HTR-8/SVneo (cell line): Measurements from ENCODE around the gene RNF224.

Experiments
- DNase-seq: peaks from one replicate; pipeline ENCODE4 v3.0.0; 2011; ENCODE audit warnings: low spot score, mixed read lengths; ENCODE audit not compliant: insufficient read length
- FAIRE-seq: peaks from 2 replicates; lab custom pipeline; 2011; peaks lifted over from hg19 to GRCh38; lab: Jason Lieb, UNC

The RNF224 gene

DNA sequence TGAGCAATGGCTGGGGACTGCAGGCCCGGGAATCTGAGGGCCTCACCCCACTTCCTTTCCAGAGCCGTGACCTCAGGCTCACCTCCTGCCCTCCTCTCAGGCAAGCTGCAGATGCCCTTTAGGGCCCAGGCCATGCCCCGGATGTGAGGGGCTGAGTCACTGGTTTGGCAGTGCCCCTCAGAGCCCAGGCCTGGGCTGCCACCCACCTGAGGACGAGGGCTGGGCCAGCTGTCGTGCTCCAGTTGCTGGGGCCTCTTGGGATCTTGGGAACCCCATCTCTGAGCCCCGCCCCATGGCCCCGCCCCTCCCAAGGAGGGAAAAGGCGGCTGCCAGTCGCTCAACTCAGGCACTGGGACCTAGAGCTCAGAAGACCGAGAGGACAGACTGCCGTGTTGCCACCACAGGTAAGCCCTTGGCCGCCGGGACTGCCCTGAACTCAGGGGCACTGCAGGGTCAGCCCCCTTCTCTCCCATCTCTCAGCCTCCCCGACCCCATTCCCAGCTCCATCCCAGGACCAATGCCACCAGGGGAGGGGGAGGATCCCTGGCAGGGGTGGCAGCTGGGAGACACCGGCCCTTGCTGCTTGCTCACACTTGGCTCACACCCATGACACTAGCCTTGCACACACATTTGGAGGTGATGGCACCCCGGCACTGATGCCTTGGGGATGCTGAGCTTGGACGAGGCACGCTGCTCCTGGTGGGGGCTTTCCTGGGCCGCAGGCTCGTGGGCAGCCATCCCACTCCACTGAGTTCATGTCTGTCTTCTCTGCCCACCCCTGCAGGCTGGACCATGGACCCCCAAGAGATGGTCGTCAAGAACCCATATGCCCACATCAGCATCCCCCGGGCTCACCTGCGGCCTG is 2.2 kb upstream of the RNF224 start, which contains the start of gene CYSRT1:
CYSRT1 (plus strand) TSS at position 345 of the 865 bp plus-strand sequence; CDS start at position 793, 448 bp downstream.
- FAIRE-seq, result no peak
- no peak for DNase-seq

DNA sequence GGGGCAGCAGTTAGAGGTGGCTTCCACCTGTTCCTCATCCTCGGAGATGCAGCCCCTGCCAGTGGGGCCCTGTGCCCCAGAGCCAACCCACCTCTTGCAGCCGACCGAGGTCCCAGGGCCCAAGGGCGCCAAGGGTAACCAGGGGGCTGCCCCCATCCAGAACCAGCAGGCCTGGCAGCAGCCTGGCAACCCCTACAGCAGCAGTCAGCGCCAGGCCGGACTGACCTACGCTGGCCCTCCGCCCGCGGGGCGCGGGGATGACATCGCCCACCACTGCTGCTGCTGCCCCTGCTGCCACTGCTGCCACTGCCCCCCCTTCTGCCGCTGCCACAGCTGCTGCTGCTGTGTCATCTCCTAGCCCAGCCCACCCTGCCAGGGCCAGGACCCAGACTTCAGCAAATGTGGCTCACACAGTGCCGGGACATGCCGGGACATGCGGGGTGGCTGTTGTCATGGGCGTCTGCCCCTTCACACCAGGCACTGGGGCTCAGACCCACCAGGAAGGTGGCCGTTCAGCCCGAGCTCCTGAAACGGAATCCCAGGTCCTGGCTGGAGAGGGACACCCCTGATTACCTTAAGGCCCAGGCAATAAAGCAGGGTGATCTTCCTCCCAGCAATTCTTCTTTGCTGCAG is 1.5 kb upstream of the RNF224 start:
- no peak for FAIRE-seq

DNA sequence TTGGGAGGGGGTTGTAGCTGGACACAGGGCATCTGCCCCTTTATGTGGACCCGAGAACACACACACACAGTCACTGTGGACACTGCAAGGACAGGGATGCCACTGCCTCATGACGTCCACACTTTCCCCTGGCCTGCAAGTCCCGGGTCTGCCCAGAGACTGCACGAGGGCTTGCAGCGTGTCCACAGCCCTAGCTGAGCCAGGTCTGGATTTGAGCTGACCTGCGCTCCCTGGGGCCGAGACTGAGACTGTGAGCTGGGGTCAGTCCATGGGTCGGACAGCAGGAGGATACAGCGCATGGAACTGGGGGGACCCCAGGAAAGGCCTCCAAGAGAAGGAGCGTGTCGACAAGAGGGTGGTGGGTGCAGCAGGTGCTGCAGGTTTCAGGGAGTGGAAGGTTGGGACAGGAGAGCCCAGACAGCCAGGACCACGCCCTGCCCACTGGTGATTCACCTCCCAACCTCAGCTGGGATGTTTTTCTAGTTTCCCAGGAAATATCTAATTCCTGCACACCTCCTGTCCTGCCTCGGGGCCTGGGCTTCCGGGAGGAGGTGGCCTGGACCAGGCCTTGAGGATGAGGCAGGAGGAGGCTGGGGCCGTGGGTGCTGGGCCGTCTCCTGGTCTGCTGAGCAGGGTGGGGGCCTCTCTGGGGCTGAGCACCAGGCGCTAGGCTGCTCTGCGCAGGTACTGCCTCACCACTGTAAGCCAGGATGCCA is 806 bp upstream of the RNF224 start:
- no peak for FAIRE-seq
- no peak for DNase-seq

More for the DNA sequence above, 1.5 kb upstream of the RNF224 start:
- DNase-seq, result no peak

DNA sequence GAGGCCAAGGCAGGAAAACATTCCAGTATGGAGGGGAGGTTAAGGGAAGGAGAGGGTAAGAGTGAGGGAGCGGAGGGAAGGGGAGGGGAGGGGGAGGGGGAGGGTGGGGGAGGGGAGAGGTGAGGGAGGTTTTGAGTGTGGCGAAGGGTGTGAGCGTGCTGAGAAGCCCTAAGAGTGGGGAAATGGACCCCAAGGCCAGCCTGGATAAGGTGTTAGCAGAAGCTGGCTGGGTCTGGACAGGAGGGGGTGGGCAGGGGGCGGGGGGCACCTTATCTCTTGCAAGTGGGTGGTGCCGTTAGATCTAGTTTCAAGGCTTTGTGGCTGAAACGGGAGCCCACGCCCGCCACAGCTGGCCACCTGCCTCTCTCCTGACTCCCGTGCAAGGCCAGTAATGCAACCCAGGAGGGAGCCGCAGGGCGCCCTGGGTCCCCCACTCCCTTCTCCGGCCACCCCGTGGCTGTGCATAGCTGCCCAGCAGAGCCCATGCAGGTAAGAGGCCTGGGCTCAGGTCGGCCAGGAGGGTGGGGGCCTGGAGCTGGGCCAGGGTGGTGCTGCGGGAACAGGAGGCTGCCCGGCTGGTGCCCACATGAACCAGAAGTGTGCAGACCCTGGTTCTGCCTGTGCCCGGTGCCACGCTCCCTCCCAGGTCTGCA is 677 bp downstream of the RNF224 start:
- FAIRE-seq, result no peak
- no peak for DNase-seq

DNA sequence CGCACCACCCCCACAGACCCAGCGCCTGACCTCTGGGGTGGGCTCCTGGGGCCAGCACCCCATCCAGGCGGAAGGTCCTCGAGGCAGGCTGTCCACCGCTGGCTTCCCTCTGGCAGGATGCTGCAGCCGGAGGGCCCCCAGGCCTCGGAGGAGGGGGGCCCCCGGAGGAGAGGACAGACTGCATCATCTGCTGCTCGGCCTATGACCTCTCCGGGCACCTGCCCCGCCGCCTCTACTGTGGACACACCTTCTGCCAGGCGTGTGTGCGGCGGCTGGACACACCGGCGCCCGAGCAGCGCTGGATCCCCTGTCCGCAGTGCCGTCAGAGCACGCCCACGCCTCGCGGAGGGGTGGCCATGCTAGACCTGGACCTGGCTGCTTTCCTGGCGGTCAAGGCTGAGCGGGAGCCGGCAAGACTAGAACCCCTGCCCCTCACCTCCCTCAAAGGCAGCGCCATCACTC is 1.2 kb downstream of the RNF224 start:
- FAIRE-seq, result no peak
- DNase-seq, result no peak

DNA sequence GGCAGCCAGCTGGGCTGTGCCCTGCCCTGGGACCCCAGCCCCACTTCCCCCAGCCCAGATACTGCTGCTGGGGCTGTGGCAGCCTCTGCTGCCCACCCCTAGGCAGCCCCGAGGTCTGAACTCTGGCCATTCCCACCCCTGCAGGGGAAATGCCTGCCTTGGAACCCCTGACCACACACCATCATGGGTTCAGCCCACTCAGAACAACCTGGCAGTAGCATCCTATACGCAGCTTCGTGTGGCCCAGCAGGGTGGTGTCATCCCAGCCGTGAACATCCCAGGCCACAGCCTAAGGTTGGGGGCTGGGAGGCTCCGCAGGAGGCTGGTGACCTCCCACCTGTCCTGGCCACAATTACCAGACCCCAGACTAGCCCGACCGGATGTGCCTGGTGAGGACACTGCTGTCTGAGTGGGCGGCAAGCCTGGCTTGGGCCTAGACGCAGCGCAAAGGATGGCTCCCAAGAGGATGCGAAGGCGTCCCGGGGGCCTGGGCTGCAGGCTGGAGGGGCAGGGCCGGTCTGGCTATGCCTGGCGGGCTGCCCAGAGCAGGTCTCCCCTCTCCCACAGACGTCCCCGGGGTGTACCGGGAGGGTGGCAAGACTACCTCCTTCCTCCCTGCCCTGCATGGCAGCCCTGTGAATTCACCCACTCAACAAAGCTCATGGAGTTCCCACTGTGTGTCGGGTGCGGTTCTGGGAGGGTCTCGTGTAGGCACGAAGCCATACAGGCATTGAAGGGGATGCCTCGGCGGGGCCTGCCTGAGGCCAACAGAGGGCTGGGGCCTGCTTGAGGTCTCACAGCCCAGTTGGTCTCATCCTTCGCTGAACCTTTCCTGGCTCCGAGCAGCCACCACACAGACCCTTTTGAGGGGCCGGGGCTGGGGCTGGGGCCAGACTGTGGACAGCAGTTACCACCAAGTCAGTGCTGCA is 1.9 kb downstream of the RNF224 start:
- FAIRE-seq (no peak), DNase-seq (no peak)

DNA sequence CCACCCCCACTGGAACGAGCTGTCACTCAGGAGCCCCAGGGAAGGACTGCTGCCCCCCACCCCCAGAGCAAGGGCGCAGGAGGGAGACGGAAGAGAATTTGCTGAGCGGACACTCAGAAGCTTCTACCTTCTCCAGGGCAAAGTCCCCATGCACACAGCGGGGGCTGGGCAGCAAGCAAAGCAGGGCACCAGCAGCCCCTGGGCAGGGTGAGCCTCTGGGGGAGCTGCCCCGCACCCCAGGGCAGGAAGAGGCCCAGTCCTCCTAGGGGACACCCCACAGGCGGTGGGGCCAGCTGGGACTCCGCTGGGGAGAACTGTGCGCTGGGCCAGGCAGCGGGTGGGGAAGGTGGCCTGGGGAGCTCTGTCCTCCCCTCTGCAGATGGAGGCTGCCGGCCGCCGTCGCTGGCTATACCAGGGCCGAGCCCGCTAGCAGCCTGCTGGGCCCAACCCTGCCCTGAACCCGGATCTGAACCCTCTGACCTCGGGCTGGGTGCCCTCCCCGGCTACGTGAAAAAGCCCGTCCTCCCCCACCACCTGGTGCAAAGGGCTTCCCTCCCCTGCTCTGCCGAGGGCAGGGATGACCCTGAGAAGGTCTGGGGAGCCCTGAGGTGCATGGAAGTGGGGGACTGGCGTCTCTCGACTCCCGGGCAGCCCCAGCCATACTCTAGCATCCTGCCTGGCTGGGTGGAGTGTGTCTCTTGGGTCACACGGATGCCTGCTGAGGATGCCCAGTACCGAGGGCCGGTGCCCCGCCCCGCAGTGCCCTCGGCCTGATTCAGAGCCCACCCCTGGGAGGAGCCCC is 2.8 kb downstream of the RNF224 start:
- FAIRE-seq, result no peak
- DNase-seq, result no peak

DNA sequence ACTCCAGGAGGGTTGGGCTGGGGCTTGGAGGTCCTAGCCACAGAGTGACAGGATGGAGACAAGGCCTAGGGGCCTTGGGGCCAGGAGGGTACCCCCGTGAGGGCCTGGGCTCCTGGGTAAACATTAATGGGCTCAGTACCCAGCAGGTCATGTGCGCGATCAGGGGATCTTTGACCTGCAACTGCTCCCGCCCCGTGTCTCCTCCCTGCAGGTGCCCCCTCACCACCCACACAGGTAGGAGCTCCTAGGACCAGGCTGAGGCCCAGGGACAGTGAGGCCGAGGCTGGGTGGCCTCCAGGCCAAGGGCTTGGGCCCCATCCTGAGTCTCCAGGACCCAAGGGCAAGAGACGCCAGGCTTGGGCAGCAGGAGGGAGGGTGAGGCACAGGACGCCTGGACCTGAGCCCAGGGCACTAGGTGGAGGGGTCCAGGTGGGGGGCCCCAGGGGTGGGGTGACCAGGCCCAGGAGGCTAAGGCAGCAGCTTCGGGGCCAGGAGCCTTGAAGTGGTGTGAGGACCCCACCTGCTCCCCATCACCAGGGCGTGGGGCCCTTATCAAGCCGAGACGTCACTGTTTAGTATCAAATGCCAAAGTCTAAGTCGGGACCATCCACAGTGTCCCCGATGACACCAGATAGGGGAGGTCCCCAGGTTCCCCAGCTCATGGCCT is 3.5 kb downstream of the RNF224 start, which contains the start of gene SLC34A3:
SLC34A3 (plus strand) TSS at position 197 of the 667 bp plus-strand sequence. CDS start 802 bp downstream, outside the sequence.
- FAIRE-seq, result no peak
- DNase-seq, result no peak

DNA sequence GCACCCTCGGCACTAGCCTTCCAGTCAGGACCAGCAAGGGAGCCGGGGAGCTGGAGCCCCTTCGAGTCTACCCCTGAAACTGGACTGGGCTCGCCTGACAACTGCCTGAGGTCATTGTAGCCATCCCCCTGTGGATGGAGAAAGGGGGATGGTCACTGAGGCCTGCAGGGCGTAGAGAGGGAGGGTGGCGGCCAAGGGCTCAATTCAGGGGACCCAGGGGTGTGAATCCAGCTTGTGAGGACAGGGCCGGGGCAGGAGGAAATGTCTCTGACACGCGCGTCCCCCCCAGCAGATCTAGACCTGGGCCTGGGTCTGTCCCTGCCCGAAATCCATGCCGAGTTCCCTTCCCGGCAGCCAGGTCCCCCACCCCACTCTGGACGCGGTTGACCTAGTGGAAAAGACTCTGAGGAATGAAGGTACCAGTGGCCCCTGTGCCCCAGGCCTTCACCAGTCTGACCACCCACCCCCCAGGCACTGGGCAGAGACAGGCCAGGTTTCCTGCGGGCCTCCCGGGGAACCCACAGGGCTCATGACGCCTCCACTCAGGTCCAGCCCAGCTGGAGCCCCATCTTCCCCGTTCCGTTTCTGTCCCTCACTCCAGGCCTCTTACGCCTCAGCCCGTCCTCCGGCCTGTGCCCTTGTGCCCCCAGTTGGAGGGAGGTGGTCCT is 4.2 kb downstream of the RNF224 start:
- DNase-seq (no peak), FAIRE-seq (no peak)

DNA sequence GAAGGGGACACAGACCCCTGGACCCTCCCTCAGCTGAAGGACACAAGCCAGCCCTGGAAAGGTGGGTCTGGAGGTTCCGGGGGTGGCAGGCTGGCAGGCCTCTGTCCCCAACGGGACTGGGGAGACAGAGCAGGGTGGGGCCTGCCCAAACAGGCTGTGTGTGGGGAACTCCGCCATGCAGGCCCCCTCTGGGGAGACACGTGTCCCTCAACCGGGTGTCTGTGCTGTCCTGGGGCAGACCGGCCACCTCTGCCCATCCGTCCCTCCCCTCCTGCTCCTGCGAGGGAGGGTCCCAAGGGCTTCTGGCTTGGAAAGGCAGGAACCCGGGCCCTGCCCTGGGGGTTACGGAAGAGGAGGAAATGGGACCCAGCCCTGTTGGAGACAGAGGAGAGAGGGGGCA is 4.8 kb downstream of the RNF224 start:
- no peak for FAIRE-seq
- no peak for DNase-seq

DNA sequence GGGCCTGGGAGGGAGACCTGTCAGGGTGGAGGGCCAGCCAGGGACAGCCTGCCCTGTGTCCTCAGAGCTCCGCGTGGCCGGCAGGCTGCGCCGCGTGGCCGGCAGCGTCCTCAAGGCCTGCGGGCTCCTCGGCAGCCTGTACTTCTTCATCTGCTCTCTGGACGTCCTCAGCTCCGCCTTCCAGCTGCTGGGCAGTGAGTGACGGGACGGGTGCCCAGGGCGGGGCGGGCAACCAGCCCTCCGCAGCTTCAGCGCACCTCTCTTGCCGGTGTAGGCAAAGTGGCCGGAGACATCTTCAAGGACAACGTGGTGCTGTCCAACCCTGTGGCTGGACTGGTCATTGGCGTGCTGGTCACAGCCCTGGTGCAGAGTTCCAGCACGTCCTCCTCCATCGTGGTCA is 5.2 kb downstream of the RNF224 start:
- DNase-seq, result no peak
- no peak for FAIRE-seq

DNA sequence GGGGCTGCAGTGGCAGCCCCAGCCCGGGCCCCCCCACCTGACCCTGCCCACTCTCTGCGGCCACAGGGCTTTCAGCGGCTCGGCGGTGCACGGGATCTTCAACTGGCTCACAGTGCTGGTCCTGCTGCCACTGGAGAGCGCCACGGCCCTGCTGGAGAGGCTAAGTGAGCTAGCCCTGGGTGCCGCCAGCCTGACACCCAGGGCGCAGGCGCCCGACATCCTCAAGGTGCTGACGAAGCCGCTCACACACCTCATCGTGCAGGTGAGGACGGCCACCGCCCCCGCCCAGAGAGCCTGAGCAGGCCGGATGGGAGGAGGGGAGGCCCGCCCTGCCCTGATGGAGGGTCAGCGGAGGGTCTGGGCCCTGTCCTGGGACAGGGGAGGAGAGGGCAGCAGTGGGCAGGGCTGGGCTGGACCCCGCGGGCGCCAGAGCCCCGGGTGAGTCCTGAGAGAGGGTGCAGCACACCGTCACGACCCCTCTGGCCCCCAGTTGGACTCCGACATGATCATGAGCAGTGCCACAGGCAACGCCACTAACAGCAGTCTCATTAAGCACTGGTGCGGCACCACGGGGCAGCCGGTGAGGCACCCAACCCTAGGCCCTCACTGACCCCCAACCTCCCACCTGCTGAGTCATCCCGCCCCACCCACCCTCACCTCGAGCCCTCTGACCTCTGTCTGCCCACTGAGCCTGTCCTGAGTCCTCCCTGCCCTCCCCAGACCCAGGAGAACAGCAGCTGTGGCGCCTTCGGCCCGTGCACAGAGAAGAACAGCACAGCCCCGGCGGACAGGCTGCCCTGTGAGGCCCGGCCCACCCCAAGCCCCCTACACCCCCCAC is 6.1 kb downstream of the RNF224 start:
- DNase-seq, result no peak
- FAIRE-seq, result no peak

DNA sequence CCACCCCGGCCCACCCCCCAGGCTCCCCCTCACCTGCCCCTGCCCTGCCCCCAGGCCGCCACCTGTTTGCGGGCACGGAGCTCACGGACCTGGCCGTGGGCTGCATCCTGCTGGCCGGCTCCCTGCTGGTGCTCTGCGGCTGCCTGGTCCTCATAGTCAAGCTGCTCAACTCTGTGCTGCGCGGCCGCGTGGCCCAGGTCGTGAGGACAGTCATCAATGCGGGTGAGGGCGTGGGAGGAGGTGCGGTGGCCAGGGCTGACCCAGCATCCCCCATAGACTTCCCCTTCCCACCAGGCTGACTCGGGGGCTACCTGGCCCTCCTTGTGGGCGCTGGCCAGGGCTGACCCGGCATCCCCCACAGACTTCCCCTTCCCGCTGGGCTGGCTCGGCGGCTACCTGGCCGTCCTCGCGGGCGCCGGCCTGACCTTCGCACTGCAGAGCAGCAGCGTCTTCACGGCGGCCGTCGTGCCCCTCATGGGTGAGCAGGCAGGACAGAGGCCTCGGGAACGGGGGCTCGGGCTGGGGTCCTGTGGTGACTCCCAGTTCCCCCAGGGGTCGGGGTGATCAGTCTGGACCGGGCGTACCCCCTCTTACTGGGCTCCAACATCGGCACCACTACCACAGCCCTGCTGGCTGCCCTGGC is 6.9 kb downstream of the RNF224 start:
- no peak for FAIRE-seq
- no peak for DNase-seq

DNA sequence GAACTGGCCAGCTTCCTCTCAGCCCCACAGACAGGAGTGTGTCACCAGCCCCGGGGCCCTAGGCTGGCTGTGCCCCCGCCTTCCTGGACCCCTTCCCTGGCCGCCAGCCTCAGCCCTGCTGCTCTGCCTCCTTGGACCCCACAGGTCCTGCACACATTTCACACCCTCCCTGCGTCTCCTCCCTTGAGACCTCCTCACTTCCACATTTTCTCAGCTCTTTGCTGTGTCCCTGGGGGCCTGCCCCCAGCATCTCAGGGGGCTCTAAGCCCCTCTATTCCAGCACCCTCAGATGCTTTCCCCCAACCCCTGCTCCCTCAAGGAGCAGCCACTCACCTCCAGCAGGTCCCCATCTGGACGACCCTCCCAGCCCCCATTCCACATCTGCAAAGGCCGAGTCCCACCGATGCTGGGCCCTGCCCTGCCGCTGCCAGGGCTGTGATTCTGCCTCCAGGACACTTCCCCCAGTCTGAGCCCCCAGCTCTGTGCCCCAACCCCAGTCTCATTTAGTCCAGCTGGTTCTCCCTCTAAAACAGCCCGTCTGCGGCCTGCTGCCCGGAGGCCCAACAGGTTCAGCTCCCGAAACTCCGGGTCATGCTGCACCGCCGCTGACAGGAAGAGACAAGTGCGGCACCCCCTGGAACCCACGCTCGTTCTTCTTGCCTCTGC is 7.6 kb downstream of the RNF224 start:
- DNase-seq, result no peak
- FAIRE-seq, result no peak

DNA sequence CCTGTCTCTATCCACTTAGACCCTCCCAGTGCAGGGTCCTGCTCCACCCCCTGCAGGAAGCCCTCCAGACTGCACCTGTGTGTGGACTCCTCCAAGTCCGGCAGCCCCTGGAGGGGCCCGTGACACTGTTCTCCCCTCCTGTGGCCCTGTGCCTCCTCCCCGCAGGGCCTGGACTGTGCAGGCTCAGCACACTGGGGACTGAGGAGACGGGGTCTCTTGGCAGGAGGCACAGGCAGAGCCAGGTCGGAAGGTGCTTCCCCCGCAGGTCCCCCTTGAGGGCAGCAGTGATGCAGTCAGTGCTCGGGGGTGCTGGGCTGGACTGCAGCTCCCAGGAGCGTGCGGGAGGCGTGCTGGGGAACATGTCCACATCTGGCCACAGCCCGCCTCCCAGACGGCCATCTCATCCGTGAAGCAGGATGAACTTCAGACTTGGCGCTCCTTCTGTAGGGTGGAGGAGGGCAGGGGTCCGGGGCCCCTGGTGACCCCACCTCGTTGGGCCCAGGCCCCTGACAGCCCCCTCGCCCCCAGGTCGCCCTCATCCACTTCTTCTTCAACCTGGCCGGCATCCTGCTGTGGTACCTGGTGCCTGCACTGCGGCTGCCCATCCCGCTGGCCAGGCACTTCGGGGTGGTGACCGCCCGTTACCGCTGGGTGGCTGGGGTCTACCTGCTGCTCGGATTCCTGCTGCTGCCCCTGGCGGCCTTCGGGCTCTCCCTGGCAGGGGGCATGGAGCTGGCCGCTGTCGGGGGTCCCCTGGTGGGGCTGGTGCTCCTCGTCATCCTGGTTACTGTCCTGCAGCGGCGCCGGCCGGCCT is 8.3 kb downstream of the RNF224 start:
- FAIRE-seq (no peak), DNase-seq (no peak)
